ENCODE measurements around the gene SEL1L. TPM values are rescaled to one million over a fixed set of nuclear protein-coding genes. Genes with fewer than 3 reads are reported as not detected.

The SEL1L gene
- total RNA-seq, 1 experiment from 2014 or later = 41.4 TPM

- Histone ChIP-seq H3K27me3 (ENCODE audit: insufficient read depth, low read length) (peaks cover 21% of the 10 kb centered on the region), H3K9me2 (ENCODE audit: insufficient read depth) (no peaks in the 10 kb centered on the region), H4K20me1 (ENCODE audit: insufficient read depth) (no peaks in the 10 kb centered on the region; the same call in 1 of the 2 replicates), H3K27ac (ENCODE audit: low read depth, low read length) (no peak overlapping the region), H3K4me1 (ENCODE audit: control insufficient read depth in 1 of 2, insufficient read depth in 2 of 2, low read length in 2 of 2) (no peaks in the 10 kb centered on the region), H3K79me2 (ENCODE audit: insufficient read depth, low read length) (no peaks in the 10 kb centered on the region), H2AFZ (ENCODE audit: low read depth, low read length, poor library complexity, severe bottlenecking) (no peak overlapping the region), H3K36me3 (ENCODE audit: control insufficient read depth in 1 of 2, insufficient read depth in 2 of 2, low read length in 2 of 2) (no peaks in the 10 kb centered on the region; a peak in 1 of 4 replicates), H3K9ac (ENCODE audit: low read length) (no peak overlapping the region), H3K9me3 (ENCODE audit: control insufficient read depth in 1 of 2, insufficient read depth in 1 of 2, low read depth in 1 of 2, low read length in 2 of 2) (no peaks in the 10 kb centered on the region), H3K4me3 (replicated peaks in 1 of 2; ENCODE audit: low read depth in 1 of 2, low read length in 2 of 2) (no peak overlapping the region), H3K4me2 (ENCODE audit: low read length) (no peak overlapping the region)
- no TSS peak for BruUV-seq (replicated peaks)
- ChIA-PET RAD21 (ENCODE audit: low non-redundant PET in 1 of 2, low total read pairs in 2 of 2, uncharacterized antibody in 2 of 2, unreplicated experiment in 2 of 2) (no interaction called here), POLR2A (no interaction called here), CTCF (no interaction called here)
- intact Hi-C loops (cut with micrococcal nuclease) = no loop called here
- no peak for ATAC-seq
- TF ChIP-seq SIN3A (IDR thresholded peaks at IDR 0.05; ENCODE audit: low read depth) (no peak), RAD21 (IDR thresholded peaks at IDR 0.05; ENCODE audit: low read depth) (no peak), TCF7L2 (IDR thresholded peaks at IDR 0.05; ENCODE audit: borderline replicate concordance, extremely low read depth, insufficient read depth, insufficient read length) (no peak), EGR1 (IDR thresholded peaks at IDR 0.05; ENCODE audit: low read depth) (no peak), POLR2A (IDR thresholded peaks at IDR 0.05; ENCODE audit: borderline replicate concordance, extremely low read depth, insufficient read depth, insufficient read length) (no peak), ELF1 (IDR thresholded peaks at IDR 0.05; ENCODE audit: borderline replicate concordance, low read depth) (no peak), REST (IDR thresholded peaks at IDR 0.05; ENCODE audit: low read depth) (no peak), EZH2 (IDR thresholded peaks at IDR 0.05) (no peak), SP1 (IDR thresholded peaks at IDR 0.05; ENCODE audit: low read depth) (no peak), POLR2AphosphoS5 (IDR thresholded peaks at IDR 0.05; ENCODE audit: low read depth, low read length) (no peak), ZBTB33 (IDR thresholded peaks at IDR 0.05; ENCODE audit: extremely low read depth, insufficient replicate concordance, low read length) (no peak), EZH2phosphoT487 (IDR thresholded peaks at IDR 0.05; ENCODE audit: borderline replicate concordance) (no peak), SRF (IDR thresholded peaks at IDR 0.05; ENCODE audit: low read depth) (no peak), JUND (IDR thresholded peaks at IDR 0.05) (no peak)
- TF ChIP-seq, protein P1, sequence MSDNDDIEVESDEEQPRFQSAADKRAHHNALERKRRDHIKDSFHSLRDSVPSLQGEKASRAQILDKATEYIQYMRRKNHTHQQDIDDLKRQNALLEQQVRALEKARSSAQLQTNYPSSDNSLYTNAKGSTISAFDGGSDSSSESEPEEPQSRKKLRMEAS (IDR thresholded peaks at IDR 0.05) = no peak
- TF ChIP-seq, protein P2, sequence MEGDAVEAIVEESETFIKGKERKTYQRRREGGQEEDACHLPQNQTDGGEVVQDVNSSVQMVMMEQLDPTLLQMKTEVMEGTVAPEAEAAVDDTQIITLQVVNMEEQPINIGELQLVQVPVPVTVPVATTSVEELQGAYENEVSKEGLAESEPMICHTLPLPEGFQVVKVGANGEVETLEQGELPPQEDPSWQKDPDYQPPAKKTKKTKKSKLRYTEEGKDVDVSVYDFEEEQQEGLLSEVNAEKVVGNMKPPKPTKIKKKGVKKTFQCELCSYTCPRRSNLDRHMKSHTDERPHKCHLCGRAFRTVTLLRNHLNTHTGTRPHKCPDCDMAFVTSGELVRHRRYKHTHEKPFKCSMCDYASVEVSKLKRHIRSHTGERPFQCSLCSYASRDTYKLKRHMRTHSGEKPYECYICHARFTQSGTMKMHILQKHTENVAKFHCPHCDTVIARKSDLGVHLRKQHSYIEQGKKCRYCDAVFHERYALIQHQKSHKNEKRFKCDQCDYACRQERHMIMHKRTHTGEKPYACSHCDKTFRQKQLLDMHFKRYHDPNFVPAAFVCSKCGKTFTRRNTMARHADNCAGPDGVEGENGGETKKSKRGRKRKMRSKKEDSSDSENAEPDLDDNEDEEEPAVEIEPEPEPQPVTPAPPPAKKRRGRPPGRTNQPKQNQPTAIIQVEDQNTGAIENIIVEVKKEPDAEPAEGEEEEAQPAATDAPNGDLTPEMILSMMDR (IDR thresholded peaks at IDR 0.05 in 2 of 3, conservative IDR thresholded peaks at IDR 0.05 in 1 of 3; ENCODE audit: borderline replicate concordance in 1 of 3, insufficient read depth in 1 of 3, low read depth in 2 of 3, low read length in 2 of 3) = no peak
- no peak for DNase-seq (ENCODE audit: low read depth, low spot score)
These were observed 33.6 kb upstream of the SEL1L start for GRCh38 chr14:81567302-81567701.
